ENCODE measurements around the gene ZNF511.

GRCh38 chr10:133325440-133326222 lies 16.9 kb downstream of the ZNF511 start:
- no peak for TF ChIP-seq POLR2A (IDR thresholded peaks at IDR 0.05; ENCODE audit: low read length)
- no peak for TF ChIP-seq GATA1 (IDR thresholded peaks at IDR 0.05; ENCODE audit: low read depth, low read length)
